Bronchial epithelial cell (primary cell): ENCODE data around the gene CEND1. TPM values are rescaled to one million over a fixed set of nuclear protein-coding genes. Genes with fewer than 3 reads are reported as not detected.

Experiments
- DNase-seq: peaks from one replicate; pipeline ENCODE4 v3.0.0-alpha.2; 2010; ENCODE audit warnings: low read depth
- FAIRE-seq: peaks from 2 replicates; lab custom pipeline; 2011; peaks lifted over from hg19 to GRCh38; lab: Jason Lieb, UNC
- H3K27me3 ChIP-seq: 2 replicates; pipeline ENCODE4 v1.5.1; 2011; ENCODE audit warnings: low read length; ENCODE audit not compliant: control insufficient read depth, insufficient read depth
- H3K36me3 ChIP-seq: 2 replicates; pipeline ENCODE4 v1.5.1; 2011; ENCODE audit warnings: low read length; ENCODE audit not compliant: control insufficient read depth, insufficient read depth
- H3K4me3 ChIP-seq: 2 replicates; pipeline ENCODE4 v1.5.1; 2011; ENCODE audit warnings: mild to moderate bottlenecking, low read depth, low read length, control low read depth
- CTCF ChIP-seq: IDR thresholded peaks from 2 replicates; pipeline ENCODE4 v1.5.1; 2011; ENCODE audit warnings: mild to moderate bottlenecking, moderate library complexity, low read length, control low read depth, inconsistent platforms; ENCODE audit not compliant: insufficient read depth, severe bottlenecking
- total RNA-seq: library from RNA; depleted of rRNA; stranded (reverse); fragments of >200 nt; gene quantifications from 2 replicates; pipeline ENCODE4 v1.2.1, GENCODE V29; 2014

CEND1 gene
- total RNA-seq, 1 donor from 2014 or later, result not detected

- H3K27me3 ChIP-seq, result no peaks in the 10 kb centered on the region
- peak overlapping the region; percentile 97 for H3K4me3 ChIP-seq
- FAIRE-seq (no peak), DNase-seq (no peak)
- peaks cover 20% of the 10 kb centered on the region for H3K36me3 ChIP-seq
- TF ChIP-seq CTCF, result no peak
Measured at GRCh38 chr11:808427-809286, 18.8 kb upstream of the CEND1 start.

- Histone ChIP-seq H3K36me3 (peaks cover 23% of the 10 kb centered on the region), H3K27me3 (no peaks in the 10 kb centered on the region), H3K4me3 (peak overlapping the region; percentile 58)
- DNase-seq (no peak), FAIRE-seq (no peak)
- no peak for TF ChIP-seq CTCF
Measured at GRCh38 chr11:804599-804964, 14.7 kb upstream of the CEND1 start.

DNA sequence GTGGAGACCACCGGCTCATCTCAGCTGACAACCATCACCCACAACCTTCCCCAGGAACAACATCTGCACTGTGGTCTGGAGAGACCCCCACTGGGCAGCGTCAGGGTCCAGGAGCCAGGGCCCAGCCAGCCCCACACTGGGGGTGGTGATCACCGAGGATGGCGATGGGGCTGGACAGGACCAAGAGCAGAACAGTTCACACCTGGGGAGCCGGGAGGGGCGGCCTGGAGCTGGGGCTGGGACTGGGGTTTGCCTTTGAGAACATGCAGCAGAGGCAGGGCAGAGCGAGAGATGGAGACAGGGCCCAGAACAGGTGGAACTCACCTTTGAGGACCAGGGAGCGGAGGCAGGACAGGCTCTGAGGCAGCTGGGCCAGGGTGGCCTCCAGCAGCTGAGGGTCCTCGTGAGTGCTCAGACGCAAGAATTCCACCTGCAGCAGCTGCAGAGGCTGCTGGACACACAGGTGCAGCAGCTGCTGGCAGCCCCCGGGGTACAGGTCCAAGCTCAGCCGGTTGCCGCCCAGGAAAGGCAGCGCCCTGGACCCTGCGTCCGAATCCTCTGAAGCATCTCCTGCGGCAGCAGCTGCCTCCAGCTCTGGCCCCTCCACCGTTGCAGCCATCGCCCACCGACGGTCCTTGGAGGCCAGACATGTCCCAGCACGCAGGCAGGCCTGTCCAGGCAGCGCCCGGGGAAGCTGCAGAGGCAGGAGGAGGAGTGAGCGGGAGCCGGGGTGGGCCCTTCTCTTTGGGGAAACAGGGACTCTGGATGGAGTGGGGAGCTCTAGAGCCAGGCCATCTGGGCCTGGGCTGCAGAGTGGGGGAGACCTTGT, 14.1 kb upstream of the CEND1 start:
- Histone ChIP-seq H3K27me3 (no peaks in the 10 kb centered on the region), H3K36me3 (peaks cover 24% of the 10 kb centered on the region), H3K4me3 (peak overlapping the region; percentile 58)
- TF ChIP-seq CTCF, result no peak
- FAIRE-seq, result no peak
- DNase-seq, result peak; percentile 65

- DNase-seq, result no peak
- H3K4me3 ChIP-seq, result no peak overlapping the region
- no peak for FAIRE-seq
- H3K36me3 ChIP-seq, result peaks cover 24% of the 10 kb centered on the region
- TF ChIP-seq CTCF, result no peak
- no peaks in the 10 kb centered on the region for H3K27me3 ChIP-seq
Measured at GRCh38 chr11:803467-803742, 13.5 kb upstream of the CEND1 start.

- DNase-seq (no peak), FAIRE-seq (no peak)
- peaks cover 24% of the 10 kb centered on the region for H3K36me3 ChIP-seq
- H3K4me3 ChIP-seq, result no peak overlapping the region
- no peak for TF ChIP-seq CTCF
- no peaks in the 10 kb centered on the region for H3K27me3 ChIP-seq
Measured at GRCh38 chr11:802693-803466, 13.0 kb upstream of the CEND1 start.
